Fibroblast of mammary gland (primary cell): ENCODE data around the gene BACH1.
"Not testable (repeated sequence)": the region's sequence is repeated elsewhere in the genome, so short reads cannot be mapped to it uniquely, and the experiment has no call there.

Experiments used
- DNase-seq: peaks from one replicate; pipeline ENCODE4 v3.0.0-alpha.2; 2010; ENCODE audit warnings: low read depth
- H3K4me3 ChIP-seq: 2 replicates; pipeline ENCODE4 v1.5.1; 2011; ENCODE audit warnings: low read depth, mild to moderate bottlenecking, low read length, moderate library complexity; ENCODE audit not compliant: control insufficient read depth
- TF ChIP-seq, protein P1 (sequence below): conservative IDR thresholded peaks from 2 replicates; pipeline ENCODE4 v1.5.1; 2011; ENCODE audit warnings: low read depth, low read length, inconsistent platforms; ENCODE audit not compliant: control insufficient read depth, insufficient read depth

The BACH1 gene

DNA sequence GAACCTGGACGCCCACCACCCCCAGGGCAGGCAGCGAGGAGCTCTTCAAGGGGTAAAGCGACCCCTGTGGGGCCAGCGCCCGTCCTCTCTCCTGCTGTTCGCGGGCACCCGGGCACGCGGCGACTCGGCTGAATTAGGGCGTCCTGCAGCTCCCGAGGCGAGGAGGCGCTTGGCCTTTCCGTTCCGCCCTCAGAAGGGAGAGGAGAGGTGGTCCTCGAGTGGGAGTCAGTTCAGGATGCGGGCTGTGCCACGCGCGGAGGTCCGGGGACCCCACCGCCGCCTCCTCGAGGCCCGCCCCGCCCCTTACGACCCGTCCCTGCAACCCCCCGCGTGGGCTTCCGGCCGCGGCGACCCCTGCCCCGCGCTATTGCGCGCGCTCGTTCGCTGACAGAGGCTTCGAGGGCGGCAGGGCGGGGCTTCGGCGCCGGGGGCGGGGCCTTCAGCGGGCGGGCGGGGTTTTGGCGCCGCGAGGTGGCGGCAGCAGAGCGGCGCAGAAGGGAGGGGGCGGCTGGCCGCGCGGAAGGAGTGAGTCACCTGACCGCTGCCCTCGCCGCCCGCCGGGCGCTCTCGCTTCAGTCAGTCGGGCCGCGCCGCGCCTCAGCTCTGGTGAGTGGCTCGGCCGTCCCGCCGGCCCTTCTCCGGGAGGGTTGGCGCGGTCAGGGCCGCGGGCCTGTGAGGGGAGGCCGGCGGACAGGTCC, at the start of gene BACH1:
Gene BACH1, plus strand, starts transcription at position 575 of the 698 bp plus-strand sequence. CDS start 22,359 bp downstream, outside the sequence.
- TF ChIP-seq, protein P1, sequence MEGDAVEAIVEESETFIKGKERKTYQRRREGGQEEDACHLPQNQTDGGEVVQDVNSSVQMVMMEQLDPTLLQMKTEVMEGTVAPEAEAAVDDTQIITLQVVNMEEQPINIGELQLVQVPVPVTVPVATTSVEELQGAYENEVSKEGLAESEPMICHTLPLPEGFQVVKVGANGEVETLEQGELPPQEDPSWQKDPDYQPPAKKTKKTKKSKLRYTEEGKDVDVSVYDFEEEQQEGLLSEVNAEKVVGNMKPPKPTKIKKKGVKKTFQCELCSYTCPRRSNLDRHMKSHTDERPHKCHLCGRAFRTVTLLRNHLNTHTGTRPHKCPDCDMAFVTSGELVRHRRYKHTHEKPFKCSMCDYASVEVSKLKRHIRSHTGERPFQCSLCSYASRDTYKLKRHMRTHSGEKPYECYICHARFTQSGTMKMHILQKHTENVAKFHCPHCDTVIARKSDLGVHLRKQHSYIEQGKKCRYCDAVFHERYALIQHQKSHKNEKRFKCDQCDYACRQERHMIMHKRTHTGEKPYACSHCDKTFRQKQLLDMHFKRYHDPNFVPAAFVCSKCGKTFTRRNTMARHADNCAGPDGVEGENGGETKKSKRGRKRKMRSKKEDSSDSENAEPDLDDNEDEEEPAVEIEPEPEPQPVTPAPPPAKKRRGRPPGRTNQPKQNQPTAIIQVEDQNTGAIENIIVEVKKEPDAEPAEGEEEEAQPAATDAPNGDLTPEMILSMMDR, result no peak
- H3K4me3 ChIP-seq, result peak within 1 kb of the TSS; percentile 67
- DNase-seq, result peak; percentile 86

DNA sequence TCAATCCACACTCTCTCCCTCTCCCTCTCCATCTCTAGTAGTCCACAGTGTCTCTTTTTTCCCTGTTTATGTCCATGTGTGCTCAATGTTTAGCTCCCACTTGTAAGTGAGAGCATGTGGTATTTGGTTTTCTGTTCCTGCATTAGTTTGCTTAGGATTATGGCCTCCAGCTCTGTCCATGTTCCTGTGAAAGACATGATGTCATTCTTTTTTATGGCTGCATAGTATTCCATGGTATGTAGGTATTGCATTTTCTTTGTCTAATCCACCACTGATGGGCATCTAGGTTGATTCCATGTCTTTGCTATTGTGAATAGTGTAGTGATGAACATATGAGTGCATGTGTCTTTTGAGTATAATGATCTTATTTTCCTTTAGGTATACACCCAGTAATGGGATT, 49.4 kb upstream of the BACH1 start:
- not testable (repeated sequence) for H3K4me3 ChIP-seq, DNase-seq

DNA sequence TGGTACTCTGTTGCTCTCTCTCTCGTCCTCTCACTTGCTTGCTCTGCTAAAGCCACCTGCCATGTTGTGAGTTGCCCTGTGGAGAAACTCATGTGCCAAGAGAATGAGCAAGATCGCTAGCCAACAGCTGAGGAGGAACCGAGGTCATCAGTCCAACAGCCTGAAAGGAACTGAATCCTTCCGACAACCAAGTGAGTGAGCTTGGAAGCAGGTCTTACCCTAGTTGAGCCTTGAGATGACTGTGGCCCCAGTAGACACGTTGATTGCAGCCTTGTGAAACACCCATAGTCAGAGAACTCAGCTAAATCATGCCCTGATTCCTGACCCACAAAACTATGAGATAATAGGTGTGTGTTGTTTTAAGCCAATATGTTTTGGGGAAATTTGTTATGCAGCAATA, 48.1 kb upstream of the BACH1 start:
- H3K4me3 ChIP-seq, result no peak overlapping the region
- TF ChIP-seq, protein P1, result no peak
- no peak for DNase-seq

DNA sequence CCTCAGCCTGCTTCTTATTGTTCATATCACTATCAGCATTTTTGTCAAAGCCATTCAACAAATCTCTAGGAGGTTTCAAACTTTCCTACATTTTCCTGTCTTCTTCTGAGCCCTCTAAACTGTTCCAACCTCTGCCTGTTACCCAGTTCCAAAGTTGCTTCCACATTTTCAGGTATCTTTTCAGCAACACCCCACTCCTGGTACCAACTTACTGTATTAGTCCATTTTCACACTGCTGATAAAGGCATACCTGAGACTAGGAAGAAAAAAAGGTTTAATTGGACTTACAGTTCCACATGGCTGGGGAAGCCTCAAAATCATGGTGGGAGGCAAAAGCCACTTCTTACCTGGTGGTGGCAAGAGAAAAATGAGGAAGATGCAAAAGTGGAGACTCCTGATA, 44.9 kb upstream of the BACH1 start:
- H3K4me3 ChIP-seq, DNase-seq: not testable (repeated sequence)

DNA sequence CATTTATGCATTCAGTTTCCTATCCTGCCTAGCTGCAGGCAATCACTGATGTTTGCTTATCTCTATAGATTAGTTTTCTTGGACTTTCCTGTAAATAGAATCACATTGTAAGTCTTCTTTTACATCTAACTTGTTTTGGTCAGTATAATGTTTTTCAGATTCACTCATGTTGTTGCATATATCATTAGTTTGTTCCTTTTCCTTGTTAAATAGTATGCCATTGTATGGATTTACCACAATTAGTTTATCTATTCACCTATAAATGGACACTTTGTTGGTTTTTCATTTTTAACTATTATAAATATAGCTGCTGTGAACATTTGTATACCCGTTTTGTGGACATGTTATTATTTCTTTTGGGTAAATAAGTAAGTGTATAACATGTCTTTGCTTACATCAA, 44.2 kb upstream of the BACH1 start:
- H3K4me3 ChIP-seq, result no peak overlapping the region
- TF ChIP-seq, protein P1, result no peak
- no peak for DNase-seq

DNA sequence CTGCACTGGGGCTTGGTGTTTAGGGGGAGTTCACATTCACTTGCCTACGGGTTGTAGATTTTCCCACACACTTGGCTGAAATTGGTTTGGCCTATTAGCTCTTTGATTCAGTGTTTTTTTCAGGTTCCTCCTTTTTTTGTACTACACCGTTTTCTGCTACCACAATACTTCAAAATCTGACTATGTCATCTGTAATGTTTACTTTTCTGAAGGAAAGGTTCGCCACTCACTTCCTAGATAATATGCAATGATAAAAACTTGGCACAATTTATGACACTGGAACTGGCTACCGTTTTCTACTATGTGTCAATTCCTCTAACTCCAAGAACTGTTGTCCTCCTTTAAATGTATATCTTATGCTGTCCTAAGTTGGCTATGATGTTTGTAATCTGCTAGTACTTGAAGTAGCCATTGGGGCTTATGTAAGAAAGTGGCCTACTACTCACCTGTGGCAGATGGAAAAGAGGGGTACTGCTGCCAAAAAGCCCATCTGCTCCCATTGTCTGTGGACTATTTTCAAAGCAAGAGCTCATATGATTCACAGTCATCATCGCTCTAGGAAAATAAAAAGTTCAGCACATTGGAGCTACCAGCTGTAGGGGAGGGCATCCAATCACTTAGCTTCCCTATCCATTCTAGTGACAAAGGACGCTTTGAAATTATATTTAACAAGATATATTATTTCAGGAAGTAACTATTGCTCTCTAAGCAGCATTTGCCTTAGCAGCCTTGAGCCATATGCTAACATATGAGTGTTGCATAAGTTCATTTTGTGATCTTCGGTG, 42.4 kb upstream of the BACH1 start:
- no peak overlapping the region for H3K4me3 ChIP-seq
- no peak for DNase-seq
- TF ChIP-seq, protein P1, result no peak

DNA sequence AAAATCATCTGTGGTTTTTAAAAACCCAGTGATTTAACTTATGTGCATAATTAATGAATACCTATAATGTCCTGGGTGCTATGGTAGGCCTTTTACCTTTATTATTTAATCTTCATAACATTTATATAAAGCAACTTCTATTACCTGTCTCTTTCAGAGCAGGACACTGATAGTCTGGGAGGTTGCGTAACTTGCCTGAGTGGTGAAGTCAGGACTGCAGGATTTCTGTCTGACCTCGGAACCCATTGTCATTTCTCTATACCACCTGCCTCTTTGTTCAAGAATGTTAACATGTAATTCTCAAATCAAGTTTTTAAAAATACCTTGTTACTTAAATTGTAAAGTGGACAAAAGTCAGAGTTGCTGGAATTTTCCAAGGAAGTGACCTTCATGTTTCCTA, 41.0 kb upstream of the BACH1 start:
- TF ChIP-seq, protein P1, result no peak
- DNase-seq, result no peak
- no peak overlapping the region for H3K4me3 ChIP-seq
